BJ (cell line): Measurements from ENCODE around the gene PTPRK. TPM values are rescaled to one million over a fixed set of nuclear protein-coding genes. Genes with fewer than 3 reads are reported as not detected.

Source experiments
- CTCF ChIA-PET: fragments of 350-600 bp; formaldehyde crosslinking; extraction: SDS; loops from one replicate; lab custom pipeline; 2021; ENCODE audit warnings: antibody characterized with exemption, inconsistent platforms; lab: Yijun Ruan, JAX
- POLR2A ChIA-PET: fragments of 300-600 bp; sonication (Branson Sonifier 250); formaldehyde crosslinking; extraction: SDS; loops from one replicate; lab custom pipeline; 2021; ENCODE audit warnings: antibody characterized with exemption; lab: Charles Lee
- DNase-seq: peaks from one replicate; pipeline ENCODE4 v3.0.0-alpha.2; 2011; ENCODE audit warnings: low read depth
- H3K27me3 ChIP-seq: 2 replicates; pipeline ENCODE4 v1.6.0; 2011; ENCODE audit warnings: low read length; ENCODE audit not compliant: control insufficient read depth, insufficient read depth
- H3K36me3 ChIP-seq: 2 replicates; pipeline ENCODE4 v1.5.1; 2011; ENCODE audit warnings: low read length; ENCODE audit not compliant: control insufficient read depth, insufficient read depth
- H3K4me3 ChIP-seq: 2 replicates; pipeline ENCODE4 v1.5.1; 2011; ENCODE audit warnings: low read depth, mild to moderate bottlenecking, control low read depth, low read length
- CTCF ChIP-seq: IDR thresholded peaks from 2 replicates; pipeline ENCODE4 v1.5.1; 2011; ENCODE audit warnings: low read depth, mild to moderate bottlenecking, control low read depth, inconsistent platforms, low read length, moderate library complexity; ENCODE audit not compliant: insufficient read depth
- polyA plus RNA-seq: library from polyadenylated mRNA; depleted of rRNA; stranded (reverse); fragments of >200 nt; gene quantifications from 2 replicates; pipeline ENCODE4 v1.2.3, GENCODE V29; 2011

Gene PTPRK
- polyA plus RNA-seq, 1 experiment = 18.5 TPM

DNA sequence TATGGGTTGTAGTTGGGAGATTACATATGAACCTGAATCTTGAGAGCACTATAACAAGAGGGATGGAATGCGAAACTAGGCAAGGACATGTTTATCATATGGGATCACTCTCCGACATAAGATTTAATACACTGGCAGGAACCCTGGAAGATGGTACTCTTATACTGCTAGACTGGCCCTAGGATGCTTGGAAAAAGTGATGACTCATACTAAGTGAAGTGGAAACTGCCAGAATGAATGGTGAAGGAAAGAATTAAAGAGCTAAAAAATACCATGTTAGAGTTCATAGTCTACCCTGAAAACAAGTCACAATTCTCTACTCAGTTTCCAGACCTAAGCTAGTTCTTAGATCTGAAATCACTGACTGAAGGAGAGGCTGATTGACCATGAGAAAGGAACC, 574.0 kb downstream of the PTPRK start:
- CTCF ChIA-PET = no interaction called here

GRCh38 chr6:127945434-127946097, 574.8 kb downstream of the PTPRK start:
- CTCF ChIA-PET = no interaction called here
- H3K27me3 ChIP-seq = no peaks in the 10 kb centered on the region
- no peaks in the 10 kb centered on the region for H3K36me3 ChIP-seq
- H3K4me3 ChIP-seq = no peak overlapping the region
- no peak for TF ChIP-seq CTCF
- no peak for DNase-seq
- POLR2A ChIA-PET = no interaction called here

More for the DNA sequence above, 574.0 kb downstream of the PTPRK start:
- no peak overlapping the region for H3K4me3 ChIP-seq
- no peak for DNase-seq
- POLR2A ChIA-PET = no interaction called here
- TF ChIP-seq CTCF = no peak
- no peaks in the 10 kb centered on the region for H3K36me3 ChIP-seq
- H3K27me3 ChIP-seq = no peaks in the 10 kb centered on the region

- DNase-seq = no peak
- TF ChIP-seq CTCF = no peak
- POLR2A ChIA-PET = no interaction called here
These were observed 579.2 kb downstream of the PTPRK start for GRCh38 chr6:127941228-127941627.

DNA sequence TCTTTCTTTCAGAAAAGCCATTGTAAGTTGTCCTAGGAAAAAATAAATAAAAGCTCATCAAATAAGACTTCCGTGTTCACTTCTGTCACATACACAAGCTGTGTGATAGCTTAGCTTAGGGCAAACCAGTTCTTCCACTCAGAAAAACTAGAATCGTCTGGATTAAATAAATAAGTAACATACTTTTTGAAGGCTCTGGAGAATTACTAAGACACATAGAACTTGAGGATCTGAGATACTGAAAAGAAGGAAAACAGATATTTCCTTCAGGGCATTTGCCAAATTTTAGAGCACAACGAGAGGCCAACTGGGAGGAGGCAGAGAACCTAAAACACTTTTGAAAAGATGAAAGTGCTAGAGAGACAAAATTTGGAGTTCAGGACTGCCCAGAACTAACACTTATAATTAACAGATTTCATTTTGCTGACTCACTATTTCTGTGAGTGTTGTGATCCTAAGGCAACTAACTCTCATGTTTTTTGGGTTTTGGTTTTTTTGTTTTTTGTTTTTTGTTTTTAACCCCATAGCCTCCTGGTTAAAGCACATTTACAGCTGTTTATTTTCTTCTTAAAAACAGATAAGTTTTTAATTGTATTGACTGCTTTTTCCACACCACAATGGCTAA, 580.8 kb downstream of the PTPRK start:
- DNase-seq = peak; percentile 18
- no peak for TF ChIP-seq CTCF
- H3K36me3 ChIP-seq = no peaks in the 10 kb centered on the region
- no peaks in the 10 kb centered on the region for H3K27me3 ChIP-seq
- no peak overlapping the region for H3K4me3 ChIP-seq
- POLR2A ChIA-PET = no interaction called here
- CTCF ChIA-PET = interaction anchor here (0.6 kb wide), 1 partner anchor 524 kb away, joined by 3 read pairs; no protein-coding TSS in a partner anchor

More at GRCh38 chr6:127941228-127941627, 579.2 kb downstream of the PTPRK start:
- Histone ChIP-seq H3K27me3 (no peaks in the 10 kb centered on the region), H3K4me3 (no peak overlapping the region), H3K36me3 (no peaks in the 10 kb centered on the region)
- CTCF ChIA-PET = interaction anchor here (1.1 kb wide), 1 partner anchor 8 kb away, joined by 3 read pairs; no protein-coding TSS in a partner anchor

GRCh38 chr6:127938701-127939100, 581.7 kb downstream of the PTPRK start:
- Histone ChIP-seq H3K36me3 (no peaks in the 10 kb centered on the region), H3K4me3 (no peak overlapping the region), H3K27me3 (no peaks in the 10 kb centered on the region)
- DNase-seq = no peak
- no peak for TF ChIP-seq CTCF
- ChIA-PET CTCF (interaction anchor here (1.2 kb wide), 1 partner anchor 22 kb away, joined by 3 read pairs; no protein-coding TSS in a partner anchor), POLR2A (no interaction called here)
